Activated naive CD4-positive, alpha-beta T cell treated with anti-CD3 and anti-CD28 coated beads, Interleukin-2, amount 50 U/mL, for 16 hours (primary cell): ENCODE results near the gene ARHGDIA.

Source experiments
- DNase-seq: peaks from one replicate; pipeline ENCODE4 v3.0.0-alpha.2; 2020

The ARHGDIA gene

GRCh38 chr17:81888105-81888987 lies 17.2 kb upstream of the ARHGDIA start:
- no peak for DNase-seq

DNA sequence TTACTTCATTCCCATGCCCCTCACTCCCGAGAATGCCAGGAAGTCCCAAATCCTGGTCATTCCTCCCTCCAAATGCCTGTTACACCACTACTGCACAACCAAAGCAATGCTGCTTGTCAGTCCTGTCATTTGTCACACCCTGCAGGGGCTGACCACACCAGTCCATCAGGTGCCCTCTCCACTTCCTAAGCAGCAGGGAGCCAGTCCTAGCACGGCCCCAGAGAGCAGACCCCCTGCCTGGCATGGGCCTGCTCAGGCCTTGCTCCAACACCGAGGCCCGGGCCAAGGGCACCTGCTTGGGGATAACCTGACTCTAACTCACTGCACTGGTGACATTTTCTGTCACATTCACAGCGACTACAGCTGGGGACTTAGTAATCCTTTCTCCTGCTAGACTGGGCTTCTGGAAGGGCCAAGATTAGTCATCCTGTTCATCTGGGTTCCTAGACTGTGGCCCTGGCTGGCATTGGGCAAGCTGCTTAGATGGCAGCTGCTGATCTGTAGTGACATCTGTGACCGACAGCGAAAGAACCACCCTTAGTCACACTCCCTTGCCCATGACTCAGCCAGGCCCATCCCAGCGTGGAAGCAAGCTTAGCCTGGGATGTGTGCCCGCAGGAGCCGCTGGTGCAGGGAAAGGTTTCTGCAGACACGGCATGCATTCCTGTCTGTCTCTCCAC lies 14.9 kb upstream of the ARHGDIA start:
- DNase-seq = no peak

- no peak for DNase-seq
These were observed 14.3 kb upstream of the ARHGDIA start for GRCh38 chr17:81885454-81885853.

GRCh38 chr17:81884968-81885367 lies 13.8 kb upstream of the ARHGDIA start:
- DNase-seq = no peak

- no peak for DNase-seq
These were observed 13.4 kb upstream of the ARHGDIA start for GRCh38 chr17:81884520-81884919.

DNA sequence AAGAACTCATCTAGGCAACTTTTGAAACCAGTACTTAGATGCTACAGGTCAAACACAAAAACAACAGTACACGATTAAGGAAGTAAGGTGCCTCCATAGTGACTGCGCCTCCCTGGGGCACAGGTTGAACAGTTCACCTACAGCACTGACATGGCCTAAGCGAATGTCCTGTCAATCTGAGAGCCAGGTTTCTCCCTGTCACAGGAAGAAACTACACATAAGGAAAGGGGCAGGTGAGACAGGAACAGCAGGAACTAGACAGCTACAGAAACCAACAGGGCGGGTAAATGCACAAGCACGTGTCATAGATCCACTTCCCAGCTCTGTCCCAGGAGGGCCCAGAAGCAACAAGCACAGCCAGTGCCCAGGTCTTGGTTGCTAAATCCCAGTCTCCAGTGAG lies 8.0 kb upstream of the ARHGDIA start:
- DNase-seq = no peak

- DNase-seq = no peak
These were observed 7.2 kb upstream of the ARHGDIA start for GRCh38 chr17:81878294-81878693.

- DNase-seq = no peak
These were observed 6.4 kb upstream of the ARHGDIA start for GRCh38 chr17:81877569-81877968.

DNA sequence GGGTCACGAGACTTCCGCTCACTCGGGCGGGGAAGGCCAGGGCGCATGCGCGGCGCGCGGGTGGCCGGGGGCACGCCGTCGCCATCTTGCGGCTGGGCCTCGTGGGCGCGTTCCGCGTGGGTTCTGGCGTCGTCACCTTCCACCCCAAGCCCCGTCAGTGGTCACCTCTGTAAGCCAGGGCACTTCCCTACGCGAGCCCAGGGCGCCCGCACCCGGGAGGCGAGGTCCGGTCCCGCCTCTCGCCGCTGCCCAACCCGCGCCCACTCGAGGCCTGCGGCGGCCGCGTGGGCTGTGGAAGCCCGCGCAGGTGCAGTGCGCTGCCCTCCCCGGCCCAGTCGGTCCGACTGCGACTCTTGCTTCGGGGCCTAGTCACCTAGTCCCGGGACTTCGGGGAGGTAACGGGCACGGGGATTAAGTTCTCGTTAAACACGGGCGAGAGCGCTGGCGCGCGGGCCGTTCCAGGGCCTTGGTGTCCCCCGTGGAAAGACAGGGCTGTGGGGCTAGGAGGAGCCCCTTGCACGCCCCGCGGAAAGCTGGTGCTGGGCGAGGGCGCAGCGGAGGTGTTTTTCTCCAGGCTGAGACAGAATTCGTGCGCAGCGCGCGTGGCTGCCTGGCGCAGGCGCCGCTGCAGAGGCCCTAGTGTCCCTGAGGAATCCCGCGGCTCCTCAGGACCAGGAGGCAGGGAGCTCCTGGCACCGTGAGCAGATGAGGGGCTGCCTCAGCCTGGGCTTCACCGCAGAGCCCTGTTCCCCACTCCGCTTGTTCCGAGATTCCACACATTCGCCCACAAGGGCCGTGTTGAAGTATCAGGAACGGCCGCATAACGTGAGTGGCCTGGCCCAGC lies 472 bp upstream of the ARHGDIA start:
- peak; percentile 96 for DNase-seq

- peak; percentile 45 for DNase-seq
These were observed 781 bp downstream of the ARHGDIA start for GRCh38 chr17:81870131-81870980.

GRCh38 chr17:81869221-81870130 lies 1.7 kb downstream of the ARHGDIA start:
- peak; percentile 45 for DNase-seq

- DNase-seq = no peak
These were observed 2.4 kb downstream of the ARHGDIA start for GRCh38 chr17:81868674-81869220.

DNA sequence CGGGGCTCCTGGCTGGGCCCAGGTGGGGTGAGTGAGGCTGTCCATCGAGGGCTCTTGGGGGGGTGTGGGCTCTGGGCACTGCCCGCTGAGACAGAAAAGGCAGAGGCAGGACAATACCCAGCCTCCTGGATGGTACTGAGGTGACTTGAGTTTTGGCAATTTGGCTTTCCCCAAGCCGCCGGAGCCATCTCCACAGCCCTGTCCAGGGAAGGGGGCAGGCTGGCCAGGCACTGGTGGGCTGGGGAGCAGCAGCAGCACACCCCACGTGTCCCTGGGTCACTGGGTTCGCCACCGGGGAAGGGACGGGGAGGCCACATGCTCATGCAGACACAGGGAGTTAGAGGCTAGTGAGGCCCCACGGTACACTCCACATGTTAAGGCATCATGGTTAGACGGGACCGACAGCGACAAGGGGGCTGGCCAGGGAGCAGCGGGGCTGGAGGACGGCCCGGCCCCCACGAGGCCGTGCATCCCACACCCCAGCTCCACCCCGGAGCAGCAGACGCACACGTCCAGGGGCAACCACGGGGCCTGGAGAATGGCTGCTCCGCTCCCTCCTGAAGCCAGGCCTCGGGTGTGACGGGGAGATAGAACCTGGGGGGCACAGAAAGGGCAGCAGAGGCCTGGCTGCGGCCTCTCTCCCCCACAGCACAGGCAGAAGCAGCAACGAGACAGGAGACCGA lies 3.0 kb downstream of the ARHGDIA start:
- DNase-seq = no peak

GRCh38 chr17:81867170-81867990 lies 3.8 kb downstream of the ARHGDIA start:
- no peak for DNase-seq

DNA sequence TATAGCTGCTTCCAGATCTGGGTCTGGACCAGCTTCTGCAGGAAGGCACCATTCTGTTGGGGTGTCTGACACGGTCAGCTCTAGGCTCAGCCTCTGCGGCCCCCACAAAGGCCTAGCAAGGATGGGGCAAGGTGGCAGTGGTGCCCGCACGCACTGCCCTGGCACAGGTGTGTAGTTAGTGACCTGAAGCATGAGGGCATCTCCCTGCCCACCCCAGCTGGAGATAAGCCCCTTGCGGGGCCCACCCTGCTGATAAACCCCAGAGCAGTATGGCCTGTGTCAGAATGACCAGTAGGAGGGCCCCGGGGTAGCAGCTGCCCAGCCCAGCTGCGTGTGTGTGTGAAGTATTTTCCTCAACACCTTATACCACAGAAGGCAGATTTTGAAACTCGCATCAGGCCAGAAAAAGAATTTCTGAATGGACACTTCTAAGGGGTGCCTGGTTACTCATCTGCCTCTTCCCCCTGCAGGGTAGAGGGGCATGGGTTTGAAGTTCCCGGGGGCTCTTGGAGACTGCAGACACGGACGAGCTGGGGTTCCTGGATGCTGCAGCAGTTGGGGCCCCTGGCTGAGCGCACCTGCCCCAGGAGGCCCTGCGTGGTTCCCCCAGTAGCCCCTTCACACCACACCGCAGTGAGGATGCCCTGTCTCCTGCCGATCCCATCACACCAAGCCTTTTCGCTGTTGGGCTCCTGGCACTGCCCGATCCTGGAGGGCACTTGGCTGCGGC lies 4.5 kb downstream of the ARHGDIA start:
- no peak for DNase-seq

DNA sequence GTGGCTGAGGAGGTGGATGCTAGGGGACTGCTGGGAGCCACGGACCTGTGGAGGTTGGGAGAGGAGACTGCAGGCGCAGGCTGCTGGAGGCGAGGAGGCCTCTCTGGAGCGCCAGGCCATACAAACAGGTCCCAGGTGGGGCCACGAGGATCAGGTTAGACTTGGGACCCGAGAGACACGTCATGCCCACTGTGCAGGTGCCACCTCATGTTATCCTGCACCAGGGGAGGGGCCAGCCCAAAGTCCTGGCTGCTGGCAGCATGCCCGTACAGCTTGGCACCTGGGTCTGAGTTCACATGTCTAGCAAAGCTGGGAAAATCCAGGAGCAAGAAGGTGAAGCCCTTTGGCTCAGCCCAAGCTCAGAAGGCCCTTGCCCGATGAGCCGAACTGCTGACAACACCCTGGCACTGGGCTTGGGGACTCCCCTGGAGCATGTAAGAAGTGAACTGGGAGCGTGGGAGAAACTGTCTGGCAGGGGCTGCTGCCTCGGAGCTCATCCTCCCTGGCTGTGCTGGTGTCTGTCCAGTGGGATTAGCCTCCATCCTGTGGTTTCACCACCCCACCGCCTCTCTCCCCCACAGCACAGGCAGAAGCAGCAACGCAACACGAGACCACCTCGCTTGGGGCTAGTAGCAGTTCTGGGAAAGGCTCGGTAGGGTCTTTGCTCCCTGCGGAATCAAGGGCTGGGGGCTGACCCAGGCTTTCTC lies 5.3 kb downstream of the ARHGDIA start:
- DNase-seq = no peak

GRCh38 chr17:81865358-81865732 lies 5.8 kb downstream of the ARHGDIA start:
- DNase-seq = no peak
